ENCODE results near the gene CNKSR2.

DNA sequence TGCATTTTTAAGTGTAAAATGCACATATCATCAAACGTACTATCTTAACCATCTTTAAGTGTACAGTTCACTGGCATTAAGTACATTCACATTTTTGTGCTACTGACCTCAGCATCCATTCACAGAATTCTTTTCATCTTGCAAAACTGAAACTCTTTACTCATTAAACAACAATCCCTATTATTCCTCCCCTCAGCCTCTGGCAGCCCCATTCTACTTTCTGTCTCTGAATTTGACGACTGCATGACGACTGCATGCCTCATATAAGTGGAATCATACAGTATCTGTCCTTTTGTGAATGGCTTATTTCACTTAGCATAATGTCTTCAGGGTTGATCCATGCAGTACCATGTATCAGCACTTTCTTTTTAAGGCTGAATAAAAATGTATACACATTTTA is 38.7 kb downstream of the CNKSR2 start:
- TF ChIP-seq ZNF671 (CRISPR knock-in tag; IDR thresholded peaks at IDR 0.05) (no peak), ESRRA (CRISPR knock-in tag; IDR thresholded peaks at IDR 0.05; ENCODE audit: borderline replicate concordance) (no peak), SMAD4 (CRISPR knock-in tag; IDR thresholded peaks at IDR 0.05) (no peak), ZNF263 (CRISPR knock-in tag; IDR thresholded peaks at IDR 0.05; ENCODE audit: low read depth) (no peak), JUN (CRISPR knock-in tag; IDR thresholded peaks at IDR 0.05) (no peak), NR1H2 (CRISPR knock-in tag; IDR thresholded peaks at IDR 0.05) (no peak), SP1 (CRISPR knock-in tag; conservative IDR thresholded peaks at IDR 0.05) (no peak), NFE2L1 (CRISPR knock-in tag; IDR thresholded peaks at IDR 0.05) (no peak), ZNF121 (CRISPR knock-in tag; IDR thresholded peaks at IDR 0.05) (no peak)
- TF ChIP-seq, protein P1, sequence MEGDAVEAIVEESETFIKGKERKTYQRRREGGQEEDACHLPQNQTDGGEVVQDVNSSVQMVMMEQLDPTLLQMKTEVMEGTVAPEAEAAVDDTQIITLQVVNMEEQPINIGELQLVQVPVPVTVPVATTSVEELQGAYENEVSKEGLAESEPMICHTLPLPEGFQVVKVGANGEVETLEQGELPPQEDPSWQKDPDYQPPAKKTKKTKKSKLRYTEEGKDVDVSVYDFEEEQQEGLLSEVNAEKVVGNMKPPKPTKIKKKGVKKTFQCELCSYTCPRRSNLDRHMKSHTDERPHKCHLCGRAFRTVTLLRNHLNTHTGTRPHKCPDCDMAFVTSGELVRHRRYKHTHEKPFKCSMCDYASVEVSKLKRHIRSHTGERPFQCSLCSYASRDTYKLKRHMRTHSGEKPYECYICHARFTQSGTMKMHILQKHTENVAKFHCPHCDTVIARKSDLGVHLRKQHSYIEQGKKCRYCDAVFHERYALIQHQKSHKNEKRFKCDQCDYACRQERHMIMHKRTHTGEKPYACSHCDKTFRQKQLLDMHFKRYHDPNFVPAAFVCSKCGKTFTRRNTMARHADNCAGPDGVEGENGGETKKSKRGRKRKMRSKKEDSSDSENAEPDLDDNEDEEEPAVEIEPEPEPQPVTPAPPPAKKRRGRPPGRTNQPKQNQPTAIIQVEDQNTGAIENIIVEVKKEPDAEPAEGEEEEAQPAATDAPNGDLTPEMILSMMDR (IDR thresholded peaks at IDR 0.05): no peak
- TF ChIP-seq, protein P2, sequence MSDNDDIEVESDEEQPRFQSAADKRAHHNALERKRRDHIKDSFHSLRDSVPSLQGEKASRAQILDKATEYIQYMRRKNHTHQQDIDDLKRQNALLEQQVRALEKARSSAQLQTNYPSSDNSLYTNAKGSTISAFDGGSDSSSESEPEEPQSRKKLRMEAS (CRISPR knock-in tag; IDR thresholded peaks at IDR 0.05): no peak
- TF ChIP-seq, protein P3, sequence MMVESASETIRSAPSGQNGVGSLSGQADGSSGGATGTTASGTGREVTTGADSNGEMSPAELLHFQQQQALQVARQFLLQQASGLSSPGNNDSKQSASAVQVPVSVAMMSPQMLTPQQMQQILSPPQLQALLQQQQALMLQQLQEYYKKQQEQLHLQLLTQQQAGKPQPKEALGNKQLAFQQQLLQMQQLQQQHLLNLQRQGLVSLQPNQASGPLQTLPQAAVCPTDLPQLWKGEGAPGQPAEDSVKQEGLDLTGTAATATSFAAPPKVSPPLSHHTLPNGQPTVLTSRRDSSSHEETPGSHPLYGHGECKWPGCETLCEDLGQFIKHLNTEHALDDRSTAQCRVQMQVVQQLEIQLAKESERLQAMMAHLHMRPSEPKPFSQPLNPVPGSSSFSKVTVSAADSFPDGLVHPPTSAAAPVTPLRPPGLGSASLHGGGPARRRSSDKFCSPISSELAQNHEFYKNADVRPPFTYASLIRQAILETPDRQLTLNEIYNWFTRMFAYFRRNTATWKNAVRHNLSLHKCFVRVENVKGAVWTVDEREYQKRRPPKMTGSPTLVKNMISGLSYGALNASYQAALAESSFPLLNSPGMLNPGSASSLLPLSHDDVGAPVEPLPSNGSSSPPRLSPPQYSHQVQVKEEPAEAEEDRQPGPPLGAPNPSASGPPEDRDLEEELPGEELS (CRISPR knock-in tag; IDR thresholded peaks at IDR 0.05): no peak

All from WTC11 (cell line).